ENCODE data around the gene MBLAC1.
A peak's percentile ranks its signal among the peaks of the same experiment; 100 is the strongest.

MBLAC1 gene

DNA sequence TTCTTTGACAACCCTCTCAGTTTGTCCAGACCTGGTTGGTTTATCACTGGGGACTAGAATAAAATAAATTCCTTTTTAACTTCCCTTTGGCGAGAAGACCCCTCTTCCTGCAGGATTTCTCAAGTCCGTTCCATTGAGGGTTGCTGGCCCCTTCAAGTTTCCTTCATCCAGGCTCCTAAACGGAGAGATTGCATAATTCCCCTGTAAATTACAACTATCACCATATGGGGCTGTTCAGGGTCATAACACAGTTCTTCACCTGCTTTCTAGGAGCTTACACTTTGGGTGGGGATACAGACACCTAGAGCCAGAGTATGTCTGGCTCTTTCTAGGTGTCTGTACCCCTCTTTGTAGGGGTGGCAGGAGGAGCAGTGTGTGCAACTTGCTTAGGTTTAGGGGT lies 41.3 kb upstream of the MBLAC1 start:
- no peak for DNase-seq (ENCODE audit: low read depth)
- no peak overlapping the region for H3K4me3 ChIP-seq (ENCODE audit: low read depth, low read length)
- TF ChIP-seq, protein P1, sequence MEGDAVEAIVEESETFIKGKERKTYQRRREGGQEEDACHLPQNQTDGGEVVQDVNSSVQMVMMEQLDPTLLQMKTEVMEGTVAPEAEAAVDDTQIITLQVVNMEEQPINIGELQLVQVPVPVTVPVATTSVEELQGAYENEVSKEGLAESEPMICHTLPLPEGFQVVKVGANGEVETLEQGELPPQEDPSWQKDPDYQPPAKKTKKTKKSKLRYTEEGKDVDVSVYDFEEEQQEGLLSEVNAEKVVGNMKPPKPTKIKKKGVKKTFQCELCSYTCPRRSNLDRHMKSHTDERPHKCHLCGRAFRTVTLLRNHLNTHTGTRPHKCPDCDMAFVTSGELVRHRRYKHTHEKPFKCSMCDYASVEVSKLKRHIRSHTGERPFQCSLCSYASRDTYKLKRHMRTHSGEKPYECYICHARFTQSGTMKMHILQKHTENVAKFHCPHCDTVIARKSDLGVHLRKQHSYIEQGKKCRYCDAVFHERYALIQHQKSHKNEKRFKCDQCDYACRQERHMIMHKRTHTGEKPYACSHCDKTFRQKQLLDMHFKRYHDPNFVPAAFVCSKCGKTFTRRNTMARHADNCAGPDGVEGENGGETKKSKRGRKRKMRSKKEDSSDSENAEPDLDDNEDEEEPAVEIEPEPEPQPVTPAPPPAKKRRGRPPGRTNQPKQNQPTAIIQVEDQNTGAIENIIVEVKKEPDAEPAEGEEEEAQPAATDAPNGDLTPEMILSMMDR (IDR thresholded peaks at IDR 0.05; ENCODE audit: low read depth, low read length, missing control alignments), result no peak

DNA sequence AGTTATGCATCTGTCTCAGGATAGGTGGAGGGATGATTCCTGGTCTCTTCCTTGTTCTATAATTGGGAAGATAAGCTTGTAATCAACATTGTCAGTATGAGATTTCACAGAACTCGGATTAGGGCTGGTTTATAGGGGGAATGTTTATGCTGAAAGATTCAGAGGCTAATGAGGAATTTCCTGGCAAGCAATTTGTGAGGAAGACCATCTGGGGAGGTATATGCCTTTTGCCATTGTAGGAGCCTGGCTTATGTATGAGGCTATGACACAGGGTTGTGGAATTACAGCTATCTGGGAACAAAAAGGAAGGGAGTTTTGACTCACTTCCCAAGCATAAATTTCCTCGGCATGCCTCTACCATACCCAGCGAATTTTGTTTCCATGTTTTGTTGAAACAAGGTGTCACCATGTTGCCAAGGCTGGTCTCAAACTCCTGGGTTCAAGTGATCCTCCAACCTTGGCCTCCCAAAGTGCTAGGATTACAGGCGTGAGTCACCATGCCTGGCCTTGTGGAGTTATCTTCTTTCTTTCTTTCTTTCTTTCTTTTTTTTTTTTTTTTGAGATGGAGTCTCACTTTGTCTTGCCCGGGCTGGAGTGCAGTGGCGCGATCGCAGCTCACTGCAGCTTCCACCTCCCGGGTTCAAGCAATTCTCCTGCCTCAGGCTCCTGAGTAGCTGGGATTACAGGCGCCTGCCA lies 39.6 kb upstream of the MBLAC1 start:
- TF ChIP-seq, protein P1 (IDR thresholded peaks at IDR 0.05; ENCODE audit: low read depth, low read length, missing control alignments), result no peak
- H3K4me3 ChIP-seq (ENCODE audit: low read depth, low read length), result no peak overlapping the region
- DNase-seq (ENCODE audit: low read depth), result no peak

DNA sequence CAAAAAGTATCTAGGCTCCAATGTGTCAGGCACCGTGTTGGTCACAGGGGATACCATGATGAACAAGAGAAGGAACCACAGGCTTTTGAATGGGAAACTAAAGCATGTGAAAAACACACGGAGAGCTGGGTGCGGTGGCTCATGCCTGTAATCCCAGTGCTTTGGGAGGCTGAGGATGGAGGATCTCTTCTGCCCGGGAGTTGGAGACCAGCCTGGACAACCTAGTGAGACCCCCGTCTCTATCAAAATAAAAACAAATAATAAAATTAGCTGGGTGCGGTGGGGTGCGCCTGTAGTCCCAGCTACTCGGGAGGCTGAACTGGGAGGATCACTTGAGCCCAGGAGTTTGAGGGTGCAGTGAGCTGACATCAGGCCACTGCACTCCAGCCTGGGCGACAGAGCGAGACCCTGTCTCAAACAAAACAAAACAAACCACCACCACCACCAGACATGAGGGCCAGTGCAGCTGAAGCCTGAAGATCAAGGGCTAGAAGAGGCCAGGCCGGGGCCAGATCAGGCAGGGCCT lies 38.6 kb upstream of the MBLAC1 start:
- TF ChIP-seq, protein P1 (IDR thresholded peaks at IDR 0.05; ENCODE audit: low read depth, low read length, missing control alignments), result no peak
- peak overlapping the region; percentile 95 for H3K4me3 ChIP-seq (ENCODE audit: low read depth, low read length)

DNA sequence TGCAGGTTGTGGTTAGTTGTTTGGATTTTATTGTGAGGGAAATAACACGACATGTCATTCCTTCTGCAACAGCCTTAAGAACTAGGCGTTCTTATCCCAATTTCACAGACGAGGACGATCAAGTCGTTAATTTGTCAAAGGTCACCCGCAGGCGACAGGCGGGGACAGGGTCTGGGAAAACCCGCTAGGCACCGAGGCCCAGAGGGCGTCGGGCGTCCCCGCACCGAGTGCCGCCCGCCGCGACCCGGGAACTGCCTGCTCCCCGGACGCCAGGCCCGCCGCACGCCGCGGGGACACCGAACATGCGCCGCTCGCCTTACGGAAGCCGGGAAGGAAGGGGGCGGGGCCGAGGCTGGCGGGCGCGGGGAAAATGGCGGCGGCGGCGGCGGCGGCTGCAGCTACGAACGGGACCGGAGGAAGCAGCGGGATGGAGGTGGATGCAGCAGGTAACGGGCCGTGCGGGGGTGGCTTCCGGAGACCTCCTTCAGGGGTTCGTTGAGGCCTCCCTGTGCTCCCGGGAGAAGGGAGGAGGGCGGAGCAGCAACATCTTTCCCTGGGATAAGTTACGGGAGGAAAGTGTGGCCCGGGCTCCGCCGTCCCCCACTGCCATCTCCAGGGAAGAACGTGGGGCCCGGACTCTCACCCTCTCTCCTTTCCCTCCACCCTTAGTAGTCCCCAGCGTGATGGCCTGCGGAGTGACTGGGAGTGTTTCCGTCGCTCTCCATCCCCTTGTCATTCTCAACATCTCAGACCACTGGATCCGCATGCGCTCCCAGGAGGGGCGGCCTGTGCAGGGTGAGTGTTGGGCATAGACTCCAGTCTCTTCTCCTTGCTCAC lies 37.9 kb upstream of the MBLAC1 start, which contains the start of gene COPS6:
Gene COPS6 (plus strand): TSS at position 349 of the 837 bp plus-strand sequence. CDS start 22 bp downstream, at position 371.
- TF ChIP-seq, protein P1 (IDR thresholded peaks at IDR 0.05; ENCODE audit: low read depth, low read length, missing control alignments), result no peak
- no peak for DNase-seq (ENCODE audit: low read depth)
- H3K4me3 ChIP-seq (ENCODE audit: low read depth, low read length), result peak within 1 kb of the TSS; percentile 95

More for the DNA sequence above, 38.6 kb upstream of the MBLAC1 start:
- no peak for DNase-seq (ENCODE audit: low read depth)

DNA sequence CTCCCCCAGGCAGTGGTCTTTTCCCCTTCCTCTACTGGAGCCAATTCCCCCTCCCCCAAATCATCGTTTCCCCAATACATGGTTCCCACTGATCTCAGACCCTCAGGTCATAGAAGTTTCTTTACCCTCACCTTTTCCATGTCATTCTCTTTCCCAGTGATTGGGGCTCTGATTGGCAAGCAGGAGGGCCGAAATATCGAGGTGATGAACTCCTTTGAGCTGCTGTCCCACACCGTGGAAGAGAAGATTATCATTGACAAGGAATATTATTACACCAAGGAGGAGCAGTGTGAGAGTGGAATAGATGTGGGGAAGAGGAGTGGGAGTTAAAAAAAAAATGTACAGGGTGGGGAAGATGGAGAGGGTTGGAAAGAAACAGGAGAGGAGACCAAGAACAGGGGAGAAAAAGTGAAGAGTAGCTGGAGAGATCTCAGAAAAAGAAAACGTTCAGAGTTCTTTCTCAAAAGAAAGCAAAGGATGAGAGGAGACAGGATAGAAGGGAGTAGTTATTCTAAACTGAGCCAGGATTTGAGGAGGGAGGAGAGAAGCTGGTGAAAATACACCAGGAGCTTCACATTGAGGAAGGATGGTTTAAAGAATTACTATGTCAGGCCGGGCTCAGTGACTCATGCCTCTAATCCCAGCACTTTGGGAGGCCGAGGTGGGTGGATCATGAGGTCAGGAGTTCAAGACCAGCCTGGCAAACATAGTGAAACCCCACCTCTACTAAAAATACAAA lies 37.1 kb upstream of the MBLAC1 start:
- TF ChIP-seq, protein P1 (IDR thresholded peaks at IDR 0.05; ENCODE audit: low read depth, low read length, missing control alignments), result no peak
- no peak for DNase-seq (ENCODE audit: low read depth)
- peak overlapping the region; percentile 95 for H3K4me3 ChIP-seq (ENCODE audit: low read depth, low read length)

DNA sequence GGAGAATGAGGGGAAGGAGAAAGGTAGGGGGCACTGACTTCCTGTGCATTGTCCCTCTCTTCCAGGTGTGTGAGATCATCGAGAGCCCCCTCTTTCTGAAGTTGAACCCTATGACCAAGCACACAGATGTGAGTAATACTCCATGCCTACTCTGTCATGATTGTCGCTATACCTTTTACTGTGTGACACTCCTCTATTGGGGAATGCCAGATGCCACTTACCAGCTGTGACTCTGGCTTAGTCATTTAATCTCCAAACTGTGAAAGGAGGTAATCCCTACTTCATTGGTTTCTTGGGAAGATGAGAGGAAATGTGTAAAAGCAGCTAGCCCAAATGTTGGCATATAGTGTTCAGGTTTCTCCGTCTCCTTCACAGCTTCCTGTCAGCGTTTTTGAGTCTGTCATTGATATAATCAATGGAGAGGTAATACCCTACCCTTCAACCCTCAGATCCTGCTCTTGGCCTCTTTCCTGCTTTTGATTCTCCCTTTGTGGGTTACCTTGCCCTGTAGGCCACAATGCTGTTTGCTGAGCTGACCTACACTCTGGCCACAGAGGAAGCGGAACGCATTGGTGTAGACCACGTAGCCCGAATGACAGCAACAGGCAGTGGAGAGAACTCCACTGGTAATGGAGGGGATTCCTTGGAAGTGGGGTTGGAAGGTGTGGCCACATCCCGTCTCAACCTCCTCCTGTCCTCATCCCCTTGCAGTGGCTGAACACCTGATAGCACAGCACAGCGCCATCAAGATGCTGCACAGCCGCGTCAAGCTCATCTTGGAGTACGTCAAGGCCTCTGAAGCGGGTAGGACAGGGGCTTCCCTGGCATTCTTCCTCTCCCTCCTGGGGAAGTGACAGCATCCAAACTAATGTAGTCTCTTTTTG lies 36.0 kb upstream of the MBLAC1 start:
- TF ChIP-seq, protein P1 (IDR thresholded peaks at IDR 0.05; ENCODE audit: low read depth, low read length, missing control alignments), result no peak
- H3K4me3 ChIP-seq (ENCODE audit: low read depth, low read length), result no peak overlapping the region
- DNase-seq (ENCODE audit: low read depth), result no peak
